OCI-LY7 (cell line): ENCODE measurements around the gene ZNF462.

Source experiments
- EZH2phosphoT487 ChIP-seq: fragments of 200-600 bp; sonication (generic); IDR thresholded peaks from 2 replicates; pipeline ENCODE4 v1.6.1; 2018; ENCODE audit warnings: low read depth, borderline replicate concordance, mild to moderate bottlenecking, mixed run types, antibody characterized with exemption, low read length, moderate library complexity, mixed read lengths
- TF ChIP-seq, protein P1 (sequence below): fragments of 200-600 bp; sonication (generic); conservative IDR thresholded peaks from 2 replicates; pipeline ENCODE4 v1.5.1; 2014; ENCODE audit warnings: mild to moderate bottlenecking, antibody characterized with exemption, low read length, moderate library complexity, mixed read lengths

DNA sequence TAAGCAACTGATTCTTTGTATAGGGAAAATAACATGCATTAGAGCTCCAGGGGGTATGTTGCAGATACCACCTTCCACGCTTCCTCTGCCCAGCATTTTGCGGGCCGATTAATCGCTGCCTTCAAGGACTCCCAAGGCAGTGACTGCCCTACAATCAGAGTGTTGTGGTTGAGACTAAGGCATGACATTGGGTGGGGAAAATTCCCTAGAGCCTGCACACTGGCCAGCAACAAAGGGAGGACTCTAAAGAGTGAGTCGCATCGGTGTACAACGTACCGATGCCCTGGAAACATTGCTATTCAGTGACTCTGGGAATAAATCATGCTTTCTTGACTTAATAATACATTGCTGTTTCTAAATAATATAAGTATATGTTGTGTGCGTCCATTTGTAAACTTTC, 119.7 kb downstream of the ZNF462 start:
- TF ChIP-seq, protein P1, sequence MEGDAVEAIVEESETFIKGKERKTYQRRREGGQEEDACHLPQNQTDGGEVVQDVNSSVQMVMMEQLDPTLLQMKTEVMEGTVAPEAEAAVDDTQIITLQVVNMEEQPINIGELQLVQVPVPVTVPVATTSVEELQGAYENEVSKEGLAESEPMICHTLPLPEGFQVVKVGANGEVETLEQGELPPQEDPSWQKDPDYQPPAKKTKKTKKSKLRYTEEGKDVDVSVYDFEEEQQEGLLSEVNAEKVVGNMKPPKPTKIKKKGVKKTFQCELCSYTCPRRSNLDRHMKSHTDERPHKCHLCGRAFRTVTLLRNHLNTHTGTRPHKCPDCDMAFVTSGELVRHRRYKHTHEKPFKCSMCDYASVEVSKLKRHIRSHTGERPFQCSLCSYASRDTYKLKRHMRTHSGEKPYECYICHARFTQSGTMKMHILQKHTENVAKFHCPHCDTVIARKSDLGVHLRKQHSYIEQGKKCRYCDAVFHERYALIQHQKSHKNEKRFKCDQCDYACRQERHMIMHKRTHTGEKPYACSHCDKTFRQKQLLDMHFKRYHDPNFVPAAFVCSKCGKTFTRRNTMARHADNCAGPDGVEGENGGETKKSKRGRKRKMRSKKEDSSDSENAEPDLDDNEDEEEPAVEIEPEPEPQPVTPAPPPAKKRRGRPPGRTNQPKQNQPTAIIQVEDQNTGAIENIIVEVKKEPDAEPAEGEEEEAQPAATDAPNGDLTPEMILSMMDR = no peak
- no peak for TF ChIP-seq EZH2phosphoT487
